Left lung (tissue), 10 donors: ENCODE data around the gene WASHC3. TPM values are rescaled to one million over a fixed set of nuclear protein-coding genes. Genes with fewer than 3 reads are reported as not detected.

Source experiments
- ATAC-seq: fragments of 200-7000 bp; cut with Tn5 transposase; one replicate; pipeline ENCODE4 v1.9.1; 2020; ENCODE audit warnings: moderate library complexity
- DNase-seq, 4 donors: peaks; one replicate each; pipeline ENCODE4 v3.0.0-alpha.2; 2013 to 2020
- H3K27ac ChIP-seq, 2 donors: fragments of 200-600 bp; sonication (generic) in 1 of 2; one replicate each; pipeline versions ENCODE4 v1.5.0 to v1.8.0; 2020 to 2021
- H3K27me3 ChIP-seq, 2 donors: fragments of 200-600 bp; sonication (generic) in 1 of 2; one replicate each; pipeline versions ENCODE4 v1.5.0 to v1.8.0; 2020 to 2021
- H3K36me3 ChIP-seq, 2 donors: fragments of 200-600 bp; sonication (generic) in 1 of 2; one replicate each; pipeline versions ENCODE4 v1.5.0 to v1.8.0; 2020 to 2021
- H3K4me1 ChIP-seq, 2 donors: fragments of 200-600 bp; one replicate each; pipeline ENCODE4 v1.8.0; 2021
- H3K4me3 ChIP-seq, 2 donors: fragments of 200-600 bp; sonication (generic) in 1 of 2; one replicate each; pipeline versions ENCODE4 v1.5.0 to v1.8.0; 2020 to 2021; ENCODE audit warnings: mild to moderate bottlenecking in 1 of 2
- H3K9me3 ChIP-seq, 2 donors: fragments of 200-600 bp; sonication (generic) in 1 of 2; one replicate each; pipeline versions ENCODE4 v1.5.0 to v1.8.0; 2020 to 2021
- intact Hi-C, 2 donors: fragments of 100-400 bp; cut with DNase I; formaldehyde crosslinking; loops; one replicate each; pipeline versions ENCODE4 v1.11.2 to v1.14.2; 2022
- polyA plus RNA-seq, 6 donors: library from polyadenylated mRNA; unstranded; fragments of 120-200 nt; gene quantifications; one replicate each; pipeline ENCODE4 v1.2.1, GENCODE V29; 2013; ENCODE audit not compliant: insufficient read length in 6 of 6
- total RNA-seq, 2 donors: library from RNA; stranded (reverse); fragmentation: NEBNext Ultra II Directional; extraction: Animal tissue kit (Norgen Biotek cat#: 25700); gene quantifications; one replicate each; pipeline ENCODE4 v1.2.1, GENCODE V29; 2021
- TF ChIP-seq, protein P1 (sequence below), 2 donors: fragments of 200-600 bp; sonication (generic) in 1 of 2; IDR thresholded peaks; one replicate each; pipeline versions ENCODE4 v1.5.0 to v1.8.0; 2021; ENCODE audit warnings: antibody characterized with exemption in 2 of 2
- donor health status: DM: no; HTN: yes; CAD: no.
- donor health status: DM: no; HTN: no; CAD: no.

The WASHC3 gene
- total and polyA plus RNA-seq, 8 donors = 31.8 to 60.4 (median 49.7) TPM

DNA sequence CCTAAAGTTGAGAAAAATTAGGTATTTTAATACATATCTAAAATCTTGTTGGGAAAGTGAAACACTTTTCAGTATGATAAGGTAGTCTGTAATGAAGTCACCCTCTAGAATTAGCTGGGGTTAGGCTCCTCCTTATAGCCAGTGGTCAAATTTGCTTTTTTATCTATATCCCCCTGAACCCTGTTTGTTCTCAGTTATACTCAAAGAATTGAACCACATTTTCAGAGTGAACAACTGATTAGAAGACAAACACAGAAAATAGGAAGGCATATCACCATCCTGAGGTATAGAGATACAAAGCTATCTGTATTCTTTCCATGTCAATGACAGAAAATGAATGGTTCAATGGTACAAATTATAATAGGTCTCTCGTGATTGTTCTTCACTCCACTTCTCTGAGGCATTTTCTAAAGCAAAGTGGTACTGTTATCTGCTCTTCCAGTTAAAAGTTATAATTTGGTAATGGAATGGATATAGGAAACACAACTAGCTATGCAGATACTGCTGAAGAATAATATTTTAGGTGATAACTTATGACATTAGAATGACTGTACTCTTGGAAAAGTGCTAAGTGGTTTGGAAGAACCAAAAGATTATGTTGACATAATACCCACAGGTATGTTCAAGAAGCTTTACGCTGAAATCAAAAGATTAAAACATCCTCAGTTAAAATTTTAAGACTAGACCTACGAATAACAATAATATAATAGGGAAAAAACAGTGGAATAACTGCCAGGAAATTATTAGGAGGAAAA is 27.6 kb downstream of the WASHC3 start:
- H3K27me3 ChIP-seq = no peaks in the 10 kb centered on the region
- peaks cover 0 to 61% of the 10 kb centered on the region in 2 donors for H3K36me3 ChIP-seq
- no peak overlapping the region for H3K27ac ChIP-seq
- intact Hi-C loops = no loop called here
- DNase-seq (no peak), ATAC-seq (peak; percentile 57)
- TF ChIP-seq, protein P1, sequence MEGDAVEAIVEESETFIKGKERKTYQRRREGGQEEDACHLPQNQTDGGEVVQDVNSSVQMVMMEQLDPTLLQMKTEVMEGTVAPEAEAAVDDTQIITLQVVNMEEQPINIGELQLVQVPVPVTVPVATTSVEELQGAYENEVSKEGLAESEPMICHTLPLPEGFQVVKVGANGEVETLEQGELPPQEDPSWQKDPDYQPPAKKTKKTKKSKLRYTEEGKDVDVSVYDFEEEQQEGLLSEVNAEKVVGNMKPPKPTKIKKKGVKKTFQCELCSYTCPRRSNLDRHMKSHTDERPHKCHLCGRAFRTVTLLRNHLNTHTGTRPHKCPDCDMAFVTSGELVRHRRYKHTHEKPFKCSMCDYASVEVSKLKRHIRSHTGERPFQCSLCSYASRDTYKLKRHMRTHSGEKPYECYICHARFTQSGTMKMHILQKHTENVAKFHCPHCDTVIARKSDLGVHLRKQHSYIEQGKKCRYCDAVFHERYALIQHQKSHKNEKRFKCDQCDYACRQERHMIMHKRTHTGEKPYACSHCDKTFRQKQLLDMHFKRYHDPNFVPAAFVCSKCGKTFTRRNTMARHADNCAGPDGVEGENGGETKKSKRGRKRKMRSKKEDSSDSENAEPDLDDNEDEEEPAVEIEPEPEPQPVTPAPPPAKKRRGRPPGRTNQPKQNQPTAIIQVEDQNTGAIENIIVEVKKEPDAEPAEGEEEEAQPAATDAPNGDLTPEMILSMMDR (IDR thresholded peaks at IDR 0.05) = no peak
- H3K4me3 ChIP-seq = no peak overlapping the region
- H3K4me1 ChIP-seq = no peaks in the 10 kb centered on the region
- no peaks in the 10 kb centered on the region for H3K9me3 ChIP-seq

DNA sequence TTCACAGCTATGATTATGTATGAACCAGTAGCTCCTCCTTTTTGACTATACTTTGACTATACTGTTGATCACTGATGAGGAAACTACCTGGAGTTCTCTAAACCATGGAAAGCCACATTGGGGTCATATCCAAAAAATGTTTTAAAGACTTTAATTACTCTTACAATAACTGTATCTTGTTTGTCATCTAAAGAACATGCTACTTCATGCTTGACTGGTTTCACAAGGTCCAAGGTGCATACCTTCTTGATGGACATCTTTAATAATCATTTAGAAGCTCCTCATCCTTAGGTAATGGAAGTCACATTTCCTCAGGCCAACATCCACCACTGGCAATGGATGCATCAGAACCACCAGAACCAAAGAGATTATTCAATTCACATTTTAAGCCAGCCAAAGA is 29.9 kb downstream of the WASHC3 start:
- no peak overlapping the region for H3K27ac ChIP-seq
- peaks cover 0 to 39% of the 10 kb centered on the region in 2 donors for H3K36me3 ChIP-seq
- no peaks in the 10 kb centered on the region for H3K9me3 ChIP-seq
- H3K4me1 ChIP-seq = no peaks in the 10 kb centered on the region
- TF ChIP-seq, protein P1 (IDR thresholded peaks at IDR 0.05) = no peak
- H3K4me3 ChIP-seq = no peak overlapping the region
- DNase-seq = no peak
- ATAC-seq = no peak
- no peaks in the 10 kb centered on the region for H3K27me3 ChIP-seq
- intact Hi-C loops = no loop called here

DNA sequence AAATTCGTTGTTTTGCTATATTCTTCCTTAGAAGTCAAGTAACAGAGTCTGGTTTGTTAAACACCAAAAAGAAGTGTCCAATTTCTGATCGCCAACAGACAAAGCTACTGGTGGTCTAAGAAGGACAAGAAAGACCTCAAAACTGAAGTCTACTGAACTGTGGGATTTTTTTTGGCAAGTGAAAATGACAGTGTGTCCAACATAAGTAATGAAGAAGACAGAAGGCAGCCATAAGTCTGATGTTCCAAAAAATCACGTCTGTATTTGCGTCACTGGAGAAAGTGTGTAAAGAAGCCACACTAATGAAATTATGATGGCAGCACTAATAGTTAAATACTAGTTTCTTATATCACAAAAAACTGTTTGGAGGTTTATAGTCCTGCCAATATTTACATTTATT is 32.6 kb downstream of the WASHC3 start:
- H3K4me1 ChIP-seq = no peaks in the 10 kb centered on the region
- TF ChIP-seq, protein P1 (IDR thresholded peaks at IDR 0.05) = no peak
- no peaks in the 10 kb centered on the region for H3K27me3 ChIP-seq
- no peak overlapping the region for H3K4me3 ChIP-seq
- ATAC-seq (no peak), DNase-seq (no peak)
- peaks cover 0 to 25% of the 10 kb centered on the region in 2 donors for H3K36me3 ChIP-seq
- H3K9me3 ChIP-seq = no peaks in the 10 kb centered on the region
- H3K27ac ChIP-seq = no peak overlapping the region
- intact Hi-C loops = no loop called here

DNA sequence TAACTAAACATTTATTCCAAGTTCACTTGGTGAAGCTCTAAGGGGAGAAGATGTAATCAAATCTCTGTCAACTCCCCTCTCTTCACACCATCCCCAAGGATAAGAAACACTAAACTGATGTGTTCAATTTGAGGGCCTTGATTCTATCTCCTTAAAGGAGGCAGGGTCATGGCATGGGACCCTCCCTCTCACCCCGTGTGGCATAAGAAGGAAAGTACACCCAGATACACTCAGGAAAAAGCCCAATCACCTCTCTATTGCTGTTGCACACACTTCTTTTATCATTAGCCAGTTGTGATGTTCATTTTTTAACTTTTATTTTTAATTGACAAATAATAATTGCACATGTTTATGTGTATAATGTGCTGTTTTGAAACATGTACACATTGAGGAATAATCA is 35.1 kb downstream of the WASHC3 start:
- H3K4me3 ChIP-seq = no peak overlapping the region

DNA sequence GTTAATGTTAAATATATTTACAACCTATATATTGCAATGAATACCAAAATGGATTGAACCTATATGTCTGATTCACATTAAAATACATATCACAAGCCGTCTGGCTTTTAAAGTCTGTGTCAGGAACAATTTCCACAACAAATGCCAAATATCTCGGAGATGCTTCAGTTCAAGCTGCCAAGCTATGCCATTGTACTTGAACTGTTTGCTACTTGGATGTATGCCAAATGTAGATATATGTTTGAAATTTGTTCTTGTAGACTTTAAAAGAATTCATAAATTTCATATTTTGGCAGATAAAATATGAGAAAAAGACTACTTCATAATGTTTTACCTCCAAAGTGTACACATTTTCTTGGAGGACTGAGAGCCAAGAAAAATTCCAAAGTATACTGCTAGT is 37.0 kb downstream of the WASHC3 start:
- ATAC-seq = no peak
- no peaks in the 10 kb centered on the region for H3K9me3 ChIP-seq
- DNase-seq = no peak
- no peak overlapping the region for H3K27ac ChIP-seq
- TF ChIP-seq, protein P1 (IDR thresholded peaks at IDR 0.05) = no peak
- intact Hi-C loops = no loop called here
- H3K4me1 ChIP-seq = peaks cover 0 to 6% of the 10 kb centered on the region in 2 donors
- no peak overlapping the region for H3K4me3 ChIP-seq
- H3K36me3 ChIP-seq = peaks cover 0 to 3% of the 10 kb centered on the region in 2 donors
- H3K27me3 ChIP-seq = no peaks in the 10 kb centered on the region

More for the DNA sequence above, 35.1 kb downstream of the WASHC3 start:
- Histone ChIP-seq H3K36me3 (peaks cover 0 to 7% of the 10 kb centered on the region in 2 donors), H3K4me1 (peaks cover 0 to under 1% of the 10 kb centered on the region in 2 donors), H3K27ac (no peak overlapping the region), H3K27me3 (no peaks in the 10 kb centered on the region), H3K9me3 (no peaks in the 10 kb centered on the region)
- no peak for ATAC-seq
- no peak for DNase-seq
- TF ChIP-seq, protein P1 (IDR thresholded peaks at IDR 0.05) = no peak
- intact Hi-C loops = no loop called here
